HL-60/S4 (cell line): ENCODE measurements around the gene RAI1.

Experiments used
- in situ Hi-C: fragments of 300-500 bp; cut with MboI; formaldehyde crosslinking; loops from 2 replicates; pipeline ENCODE4 v1.14.3; 2022; ENCODE audit warnings: low sequenced_read_pairs

Gene RAI1

DNA sequence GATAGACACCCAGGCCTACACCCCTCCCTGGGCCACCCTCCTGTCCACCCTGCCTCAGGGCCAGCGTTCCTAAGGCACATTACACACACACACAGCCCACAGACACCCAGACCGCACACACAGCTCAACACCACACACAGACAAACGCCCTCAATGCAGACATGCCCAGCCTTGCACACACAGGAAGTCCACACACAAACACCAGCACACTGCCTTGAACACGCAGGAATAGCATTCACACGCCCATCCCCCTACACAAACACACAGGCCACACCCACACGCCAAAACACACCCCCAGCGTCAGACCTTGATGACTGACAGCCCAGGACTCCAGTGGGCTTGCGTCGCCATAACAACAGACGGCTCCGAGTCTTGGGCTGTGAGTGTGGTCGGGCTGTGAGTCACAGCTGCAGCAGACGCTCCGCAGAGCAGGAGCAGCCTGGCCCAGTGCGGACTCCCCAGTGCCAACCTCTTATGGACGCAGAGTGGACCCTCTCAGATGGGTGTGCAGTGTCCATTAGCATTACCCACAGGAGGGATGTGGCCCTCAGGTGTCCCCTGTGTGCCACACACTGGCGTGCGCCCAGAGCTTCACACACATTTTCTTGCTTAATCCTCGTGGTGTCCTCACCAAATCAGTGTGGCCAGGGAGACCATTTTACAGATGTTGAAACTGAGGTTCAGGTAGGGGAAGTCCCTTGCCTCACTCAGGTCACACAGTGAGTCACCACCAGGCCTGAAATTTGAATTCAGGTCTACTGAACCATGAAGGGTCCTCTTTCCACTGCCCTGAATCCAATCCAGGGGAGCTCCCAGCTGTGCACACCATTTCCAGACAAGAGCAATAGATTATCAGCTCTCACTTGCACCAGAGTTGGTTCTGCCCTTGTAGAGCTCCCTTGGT is 17.8 kb upstream of the RAI1 start:
- in situ Hi-C loops = no loop called here

DNA sequence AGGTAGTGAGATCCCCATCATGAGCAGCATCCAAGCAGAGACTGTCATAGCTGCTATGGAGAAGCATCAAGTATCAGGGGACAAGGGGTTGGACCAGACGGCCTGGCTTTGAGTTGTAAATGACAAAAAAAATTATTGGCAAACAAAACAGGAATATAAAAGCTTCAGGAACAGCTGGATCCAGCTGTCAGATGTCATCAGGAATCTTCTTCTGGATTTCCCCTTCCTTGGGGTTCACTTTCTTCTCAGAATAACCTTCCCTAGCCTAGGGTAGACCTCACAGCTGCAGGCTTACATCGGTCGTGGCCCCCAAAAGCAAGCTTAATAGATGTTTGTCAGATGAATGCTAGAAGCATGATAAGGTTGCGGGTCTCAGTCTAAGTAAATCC is 17.2 kb upstream of the RAI1 start:
- in situ Hi-C loops = no loop called here

DNA sequence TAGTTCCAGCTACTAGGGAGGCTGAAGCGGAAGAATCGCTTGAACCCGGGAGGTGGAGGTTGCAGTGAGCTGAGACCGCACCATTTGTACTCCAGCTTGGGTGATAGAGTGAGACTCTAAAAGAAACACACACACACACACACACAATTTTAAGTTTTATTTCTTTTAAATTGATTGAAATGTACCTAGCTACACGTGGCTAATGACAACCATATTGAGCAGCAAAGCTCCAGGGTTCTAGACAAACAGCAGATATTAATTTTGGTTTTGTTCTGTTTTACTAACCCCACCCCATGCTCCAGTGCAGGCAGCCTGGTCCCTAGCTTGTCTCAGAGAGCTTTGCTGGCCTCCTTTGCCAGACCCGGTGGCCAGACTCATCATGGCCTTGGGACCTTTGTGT is 16.0 kb upstream of the RAI1 start:
- in situ Hi-C loops = no loop called here

DNA sequence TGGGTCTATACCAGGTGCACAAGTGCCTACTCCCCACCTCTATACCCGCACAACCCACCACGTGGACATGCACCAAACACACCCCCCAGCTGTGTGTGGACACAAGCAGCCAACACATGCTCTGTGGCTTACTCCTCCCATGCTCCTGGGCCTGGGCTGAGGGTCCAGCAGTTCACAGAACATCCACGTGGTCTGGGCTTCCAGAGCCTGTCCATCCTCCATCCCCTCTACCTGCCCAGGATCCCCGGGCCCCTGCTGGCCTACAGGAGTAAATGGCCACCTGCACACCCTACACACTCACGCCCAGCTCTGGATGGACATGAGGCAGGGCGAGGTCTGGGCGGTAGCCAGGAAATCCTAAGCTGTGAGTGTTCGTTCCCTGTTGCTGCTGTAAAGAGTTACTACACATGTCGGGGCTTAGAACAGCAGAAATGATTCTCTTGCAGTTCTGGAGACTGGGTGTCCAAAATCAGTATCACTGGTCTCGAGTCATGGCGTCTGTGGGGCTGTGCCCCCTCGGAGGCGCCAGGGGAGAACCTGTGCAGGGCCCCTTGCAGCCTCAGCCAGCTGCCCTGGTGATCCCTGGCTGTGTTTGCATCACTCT is 15.0 kb upstream of the RAI1 start:
- in situ Hi-C loops = no loop called here

DNA sequence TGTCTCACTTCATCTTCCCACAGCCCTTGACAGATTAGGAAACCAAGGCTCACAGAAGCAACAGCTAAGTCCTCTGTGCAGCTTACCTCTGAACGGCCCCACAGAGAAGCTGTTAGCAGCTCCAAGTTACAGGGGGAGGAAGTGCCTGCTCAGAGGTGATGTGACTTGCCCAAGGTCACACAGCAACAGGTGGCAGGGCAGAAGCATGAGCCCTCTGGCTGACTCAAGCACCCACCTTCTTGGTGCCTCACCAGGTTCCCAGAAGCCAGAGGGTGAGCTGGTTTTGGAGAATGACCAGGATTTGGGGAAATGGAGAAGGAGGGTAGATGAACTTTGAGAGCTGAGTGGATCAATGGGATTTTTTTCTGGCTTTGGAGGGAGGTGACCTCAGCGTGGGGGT is 14.0 kb upstream of the RAI1 start:
- in situ Hi-C loops = no loop called here

DNA sequence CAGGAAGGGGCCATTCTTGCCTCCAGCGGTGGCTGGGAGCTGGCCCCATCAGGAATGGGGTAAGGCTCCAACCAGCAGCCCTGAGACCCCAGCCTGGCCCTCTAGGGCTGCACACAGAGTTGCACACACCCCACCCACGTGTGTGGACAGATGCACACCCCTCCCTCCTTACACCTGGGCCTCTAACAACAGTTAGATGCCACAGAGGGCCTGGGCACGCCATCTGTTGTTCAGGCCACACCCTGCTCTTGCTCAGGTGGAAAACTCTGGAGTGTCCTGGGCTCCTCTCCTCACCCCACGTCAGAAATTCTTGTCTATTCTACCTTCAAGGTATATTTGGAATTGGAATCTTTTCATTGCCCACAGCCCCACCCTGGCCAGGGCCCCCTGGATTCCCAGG is 13.3 kb upstream of the RAI1 start:
- in situ Hi-C loops = no loop called here

DNA sequence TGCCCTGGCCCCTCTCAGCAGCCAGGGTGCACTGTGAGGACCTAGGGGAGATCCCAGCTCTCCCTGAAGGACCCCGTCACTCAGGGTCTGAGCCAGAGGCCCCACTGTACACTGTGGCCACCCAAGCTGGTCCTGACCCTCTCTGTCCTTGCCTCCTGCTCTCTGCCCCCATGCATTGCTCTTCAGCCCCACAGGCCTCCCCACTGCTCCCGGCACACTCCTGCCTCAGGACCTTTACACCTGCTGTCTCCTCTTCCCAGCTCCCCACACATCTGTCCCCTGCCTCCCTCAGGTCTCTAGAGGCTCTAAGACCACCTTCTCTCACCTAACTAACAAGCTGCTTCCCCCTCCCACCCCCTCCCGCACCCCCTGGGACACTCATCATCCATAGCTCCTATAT is 12.9 kb upstream of the RAI1 start:
- in situ Hi-C loops = no loop called here

DNA sequence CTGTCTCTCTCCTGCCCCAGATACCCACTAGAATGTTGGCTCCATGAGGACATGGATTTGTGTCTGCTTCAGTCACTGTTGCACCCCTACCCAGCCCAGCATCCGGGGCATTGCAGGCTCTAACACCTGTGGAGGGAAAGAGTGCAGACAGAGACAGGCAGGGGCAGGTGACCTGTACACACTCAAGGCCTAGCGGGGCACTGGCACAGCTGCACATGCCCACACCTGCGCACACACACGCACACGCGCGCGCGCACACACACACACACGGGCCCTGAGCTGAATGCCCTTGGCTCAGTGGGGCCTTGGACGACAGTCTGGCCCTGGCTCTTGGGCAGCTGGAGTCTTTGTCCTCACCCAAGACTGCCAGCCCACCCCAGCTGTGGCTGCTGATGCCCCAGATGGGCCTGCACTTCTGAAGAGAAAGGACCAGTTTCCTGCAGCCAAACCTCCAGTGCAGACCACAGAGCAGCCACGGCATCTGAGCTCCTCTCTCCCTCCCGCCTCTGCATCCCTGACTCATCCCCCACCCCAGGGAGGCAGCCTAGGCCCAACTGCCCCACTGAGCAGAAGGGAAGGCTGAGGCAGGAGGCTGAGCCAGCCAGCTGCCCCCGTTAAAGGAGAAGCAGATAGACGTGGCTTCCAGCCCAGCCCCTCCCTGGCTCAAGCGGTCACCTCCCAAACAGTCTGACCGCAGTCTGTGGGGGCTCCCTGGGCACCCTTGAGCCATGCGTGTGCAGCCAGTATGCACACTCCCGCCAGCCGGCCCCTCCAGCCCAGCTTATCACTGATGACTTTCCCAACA is 12.3 kb upstream of the RAI1 start:
- in situ Hi-C loops = no loop called here

DNA sequence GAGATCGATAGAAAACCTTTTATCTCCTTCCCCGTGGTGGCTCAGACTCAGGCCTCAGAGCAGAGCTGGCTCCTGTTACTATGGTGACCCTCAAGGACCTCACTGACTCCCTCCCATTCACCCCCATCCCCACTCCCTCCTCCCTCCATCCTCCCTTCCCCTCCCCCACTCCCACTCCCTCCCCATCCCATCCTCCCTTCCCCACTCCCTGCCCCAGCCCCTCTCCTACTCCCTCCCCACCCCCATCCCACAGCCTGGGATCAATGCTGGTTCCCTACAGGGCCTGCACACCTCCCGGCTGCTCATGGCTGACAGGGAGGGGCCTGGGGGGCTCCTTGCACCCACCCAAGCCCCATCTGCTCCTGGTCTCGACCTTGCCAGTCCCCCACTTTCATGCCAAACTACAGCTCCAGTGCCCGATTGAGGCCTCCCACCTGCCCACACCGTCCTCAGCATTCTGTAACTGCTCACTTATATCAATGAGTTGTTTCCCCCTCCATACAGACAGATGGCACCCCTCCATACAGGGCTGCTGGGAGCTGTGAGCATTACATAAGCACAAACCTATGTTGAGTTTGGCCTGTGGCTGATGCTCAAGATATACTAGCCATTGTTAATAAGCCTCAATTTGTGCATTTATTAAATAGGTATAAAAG is 11.6 kb upstream of the RAI1 start:
- in situ Hi-C loops = no loop called here

DNA sequence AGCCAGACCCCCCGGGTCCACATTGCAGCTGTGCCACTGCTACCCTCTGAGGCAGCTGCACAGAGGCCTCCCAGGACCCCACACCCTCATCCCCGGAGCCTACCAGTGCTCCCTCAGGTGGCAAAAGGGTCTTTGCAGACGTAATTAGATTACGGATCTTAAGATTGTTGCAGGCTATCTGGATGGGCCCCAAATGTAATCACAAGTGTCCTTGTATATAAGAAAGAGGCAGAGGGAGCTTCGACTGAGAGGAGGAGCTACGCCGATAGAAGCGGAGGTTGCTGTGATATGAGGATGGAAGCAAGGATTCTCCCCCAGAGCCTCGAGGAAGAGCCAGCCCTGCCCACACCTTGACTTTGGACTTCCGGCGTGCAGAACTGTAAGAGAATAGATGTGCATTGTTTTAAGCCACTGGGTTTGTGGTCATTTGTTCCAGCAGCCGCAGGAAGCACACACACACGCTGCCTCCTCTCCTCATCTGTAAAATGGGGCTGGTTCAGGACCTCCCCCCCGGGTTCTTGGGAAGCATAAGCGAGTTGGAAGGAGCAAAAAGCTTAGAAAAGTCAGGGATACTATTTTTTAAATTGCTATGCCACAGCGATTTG is 10.5 kb upstream of the RAI1 start:
- in situ Hi-C loops = no loop called here

DNA sequence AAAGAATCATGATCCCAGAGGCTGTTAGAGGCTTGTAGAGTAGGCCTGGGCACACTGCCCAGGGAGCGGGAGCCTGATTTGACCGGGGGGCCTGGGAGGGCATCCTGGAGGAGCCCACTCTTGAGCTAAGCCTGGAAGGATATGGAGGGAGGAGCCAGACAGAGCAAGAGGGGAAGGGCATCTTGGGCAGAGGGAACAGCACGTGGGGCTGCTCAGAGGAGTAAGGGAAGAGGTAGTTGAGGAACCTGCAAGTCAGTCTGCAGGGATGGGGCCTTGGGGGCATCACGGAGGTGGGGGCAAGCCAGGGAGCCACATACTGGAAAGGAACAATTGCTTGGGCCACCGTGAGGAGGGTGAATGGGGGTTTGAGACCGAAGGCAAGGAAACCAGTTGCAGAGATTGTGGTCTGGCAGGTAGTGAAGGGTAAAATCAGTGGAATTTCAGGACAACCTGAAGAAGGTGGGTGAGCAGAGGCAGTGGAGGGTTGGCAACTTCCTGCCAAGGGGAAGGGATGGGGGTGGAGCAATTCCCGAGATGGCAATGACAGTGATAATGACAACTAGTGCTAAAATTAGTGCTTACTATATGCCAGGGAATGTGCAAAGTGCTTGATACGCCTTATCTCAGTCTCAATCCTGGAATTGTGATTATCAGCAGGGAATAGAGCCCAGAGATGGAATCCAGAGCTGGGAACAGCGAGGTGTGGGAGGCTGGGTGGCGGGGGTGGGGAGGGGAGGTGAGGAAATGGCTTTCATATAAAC is 9.7 kb upstream of the RAI1 start:
- in situ Hi-C loops = no loop called here

DNA sequence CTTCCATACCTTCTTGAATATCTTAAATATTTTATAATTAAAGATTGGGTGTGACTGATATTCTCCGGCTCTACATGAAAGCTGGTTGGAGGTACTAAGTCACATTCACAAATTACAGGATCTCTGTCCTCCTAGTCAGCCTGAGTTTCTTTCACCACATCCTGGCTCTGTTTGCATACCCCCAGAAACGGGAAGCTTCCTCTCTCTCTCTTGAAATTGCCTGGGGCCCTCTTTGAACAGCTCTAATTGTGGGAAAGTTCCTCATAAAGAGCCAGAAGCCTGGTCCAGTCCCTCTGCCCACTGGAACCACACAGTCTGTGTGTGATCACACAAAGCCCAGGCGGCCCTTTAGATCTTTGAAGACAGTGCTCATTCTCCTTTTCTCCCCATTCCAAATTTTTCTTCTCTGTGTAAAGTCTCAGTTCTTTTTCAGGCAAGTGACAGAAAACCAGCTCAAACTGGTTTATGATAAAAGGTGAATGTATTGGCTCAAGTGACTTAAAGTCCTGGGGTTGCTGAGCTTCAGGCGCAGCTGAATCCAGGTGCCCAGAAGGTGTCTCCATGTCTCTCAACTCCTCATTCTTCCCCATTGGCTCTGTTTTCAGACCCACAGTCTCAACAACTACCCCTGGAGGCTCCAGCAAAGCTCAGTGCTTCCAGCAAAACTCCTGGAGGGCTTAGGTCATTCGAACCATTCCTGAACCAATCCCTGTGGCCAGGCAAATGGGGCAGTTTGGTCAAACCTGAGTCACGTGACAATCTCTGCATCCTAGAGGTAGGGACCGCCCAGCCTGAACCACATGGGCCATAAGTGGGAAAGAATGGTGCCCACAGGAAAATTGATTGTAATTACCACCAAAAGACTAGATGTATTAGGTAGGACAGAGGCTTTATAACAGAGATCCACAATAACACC is 8.5 kb upstream of the RAI1 start:
- in situ Hi-C loops = no loop called here

DNA sequence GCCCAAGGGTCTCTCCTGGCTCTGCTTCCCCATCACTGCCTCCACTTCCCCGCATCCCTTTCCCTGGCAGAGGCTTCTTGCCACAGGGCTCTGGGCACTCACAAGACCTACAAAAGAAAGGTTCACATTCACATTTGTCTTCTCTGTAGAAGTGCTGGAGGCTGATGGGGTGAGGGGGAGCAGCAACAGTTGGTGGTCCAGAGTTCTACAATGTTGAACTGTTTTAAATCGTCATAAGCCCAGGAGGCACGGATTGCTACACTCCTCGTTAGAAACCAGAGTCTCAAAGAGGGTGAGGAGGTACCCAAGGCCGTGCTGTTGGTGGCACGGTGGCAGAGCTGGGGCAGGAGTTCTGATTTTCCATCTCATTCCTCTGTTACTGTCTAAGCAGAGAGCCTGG is 5.8 kb upstream of the RAI1 start:
- in situ Hi-C loops = loop anchor here (25.0 kb wide), 1 partner anchor 362 kb away; the partner anchor contains the start of genes ATPAF2 and GID4

DNA sequence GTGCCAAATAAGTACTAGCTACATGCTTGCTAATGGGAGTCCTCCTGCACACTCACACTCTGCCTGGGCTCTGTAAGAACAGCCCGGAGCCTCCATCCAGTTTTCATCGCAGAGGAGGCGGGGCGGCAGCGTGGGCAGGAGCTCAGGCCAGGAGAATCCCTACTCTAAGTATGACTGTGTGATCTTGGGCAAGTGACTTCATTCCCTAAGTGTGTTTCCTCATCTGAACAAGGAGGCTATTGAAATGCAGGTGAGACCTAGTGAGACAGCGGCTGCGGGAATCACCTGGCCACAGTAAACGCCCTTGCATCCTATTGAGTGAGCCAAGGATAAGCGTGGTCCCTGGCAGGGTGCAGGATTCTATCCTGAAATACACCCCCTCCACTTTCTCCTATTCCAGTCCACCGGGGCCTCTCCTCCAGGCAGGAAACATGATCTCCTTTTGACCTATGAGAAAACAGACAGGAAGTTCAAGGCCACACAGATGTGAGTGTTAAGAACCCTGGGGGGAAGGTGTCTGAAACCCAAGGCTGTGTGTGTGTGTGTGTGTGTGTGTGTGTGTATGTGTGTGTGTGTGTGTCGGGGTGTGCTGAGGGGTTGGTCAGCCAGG is 5.2 kb upstream of the RAI1 start:
- in situ Hi-C loops = loop anchor here (25.0 kb wide), 1 partner anchor 361 kb away; the partner anchor contains the start of genes ATPAF2 and GID4

DNA sequence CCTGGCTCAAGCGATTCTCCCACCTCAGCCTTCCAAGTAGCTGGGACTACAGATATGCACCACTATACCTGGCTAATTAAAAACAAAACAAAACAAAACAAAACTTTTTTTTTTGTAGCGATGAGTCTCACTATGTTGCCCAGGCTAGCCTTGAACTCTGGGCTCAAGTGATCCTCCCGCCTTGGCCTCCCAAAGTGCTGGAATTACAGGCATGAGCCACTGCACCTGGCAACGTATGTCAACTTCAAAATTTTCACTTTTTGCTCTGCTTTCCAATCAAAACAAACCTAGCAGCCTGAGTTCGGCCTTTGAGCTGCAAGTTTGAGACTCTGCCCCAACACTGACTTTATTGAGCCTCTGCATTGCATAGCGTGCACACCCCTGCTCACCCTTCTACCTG is 4.5 kb upstream of the RAI1 start:
- in situ Hi-C loops = loop anchor here (25.0 kb wide), 1 partner anchor 361 kb away; the partner anchor contains the start of genes ATPAF2 and GID4

DNA sequence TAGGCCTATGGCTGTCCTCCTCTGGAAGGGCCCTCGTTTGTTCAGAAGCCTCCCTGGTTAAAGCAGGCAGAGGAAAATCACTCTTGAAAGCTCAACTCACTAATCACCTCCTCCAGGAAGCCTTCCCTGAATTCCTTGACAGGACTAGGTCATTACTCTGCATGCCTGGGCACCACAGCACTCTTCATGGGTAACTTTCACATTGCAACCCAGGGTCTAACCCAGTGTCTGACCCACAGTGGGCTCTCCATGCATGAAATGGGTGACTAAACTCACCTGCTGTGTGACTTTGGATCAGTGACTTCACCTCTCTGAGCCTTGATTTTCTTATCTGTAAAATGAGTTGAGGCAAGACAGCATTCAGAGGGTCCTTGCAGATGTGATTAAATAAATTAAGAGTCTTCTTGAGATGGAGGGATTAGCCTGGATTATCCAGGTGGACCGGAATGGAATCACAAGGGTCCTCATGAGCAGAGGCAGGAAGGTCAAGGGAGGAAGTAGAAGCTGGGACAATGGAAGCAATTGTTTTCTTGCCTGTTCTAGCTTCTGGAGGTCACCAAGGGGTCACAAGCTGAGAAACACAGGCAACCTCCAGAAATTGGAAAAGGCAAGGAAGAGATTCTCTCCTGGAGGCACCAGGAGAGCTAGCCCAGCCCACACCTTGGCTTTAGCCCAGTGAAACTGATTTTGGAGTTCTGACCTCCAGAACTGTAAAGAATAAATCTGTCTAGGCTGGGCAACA is 3.8 kb upstream of the RAI1 start:
- in situ Hi-C loops = loop anchor here (25.0 kb wide), 1 partner anchor 360 kb away; the partner anchor contains the start of genes ATPAF2 and GID4

DNA sequence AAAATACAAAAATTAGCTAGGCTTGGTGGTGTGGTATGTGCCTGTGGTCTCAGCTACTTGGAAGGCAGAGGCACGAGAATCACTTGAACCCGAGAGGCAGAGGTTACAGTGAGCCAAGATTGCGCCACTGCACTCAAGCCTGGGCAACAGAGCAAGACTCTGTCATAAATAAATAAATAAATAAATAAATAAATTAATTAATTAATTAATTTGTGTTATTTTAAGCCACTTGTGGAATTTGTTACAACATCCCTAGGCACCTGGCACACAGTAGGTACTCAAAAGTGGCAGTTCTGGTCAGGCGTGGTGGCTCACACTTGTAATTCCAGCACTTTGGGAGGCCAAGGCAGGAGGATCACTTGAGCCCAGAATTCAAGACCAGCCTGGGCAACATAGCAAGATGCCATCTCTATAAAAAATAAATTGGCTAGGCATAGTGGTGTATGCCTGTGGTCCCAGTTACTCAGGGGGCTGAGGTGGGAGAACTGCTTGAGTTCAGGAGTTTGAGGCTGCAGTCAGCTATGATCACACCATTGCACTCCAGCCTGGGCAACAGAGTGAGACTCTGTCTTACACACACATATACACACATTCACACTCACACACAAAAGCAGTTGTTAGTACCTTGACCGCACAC is 3.1 kb upstream of the RAI1 start:
- in situ Hi-C loops = loop anchor here (25.0 kb wide), 1 partner anchor 359 kb away; the partner anchor contains the start of genes ATPAF2 and GID4
